KOPT-K1 (cell line): ENCODE data around the gene RECQL.
"Not testable (repeated sequence)": the region's sequence is repeated elsewhere in the genome, so short reads cannot be mapped to it uniquely, and the experiment has no call there.

Experiments used
- H3K27ac ChIP-seq: fragments of 200-600 bp; sonication (generic); 2 replicates; pipeline ENCODE4 v1.5.1; 2016; ENCODE audit warnings: antibody characterized with exemption, mild to moderate bottlenecking, low read depth, low read length; ENCODE audit not compliant: poor library complexity, severe bottlenecking
- H3K36me3 ChIP-seq: fragments of 200-600 bp; sonication (generic); 2 replicates; pipeline ENCODE4 v1.5.1; 2017; ENCODE audit warnings: antibody characterized with exemption, mild to moderate bottlenecking, low read length, moderate library complexity; ENCODE audit not compliant: insufficient read depth
- H3K9me3 ChIP-seq: fragments of 200-600 bp; sonication (generic); 2 replicates; pipeline ENCODE4 v1.5.1; 2017; ENCODE audit warnings: antibody characterized with exemption, low read length, mild to moderate bottlenecking; ENCODE audit not compliant: insufficient read depth, poor library complexity, severe bottlenecking

RECQL gene

DNA sequence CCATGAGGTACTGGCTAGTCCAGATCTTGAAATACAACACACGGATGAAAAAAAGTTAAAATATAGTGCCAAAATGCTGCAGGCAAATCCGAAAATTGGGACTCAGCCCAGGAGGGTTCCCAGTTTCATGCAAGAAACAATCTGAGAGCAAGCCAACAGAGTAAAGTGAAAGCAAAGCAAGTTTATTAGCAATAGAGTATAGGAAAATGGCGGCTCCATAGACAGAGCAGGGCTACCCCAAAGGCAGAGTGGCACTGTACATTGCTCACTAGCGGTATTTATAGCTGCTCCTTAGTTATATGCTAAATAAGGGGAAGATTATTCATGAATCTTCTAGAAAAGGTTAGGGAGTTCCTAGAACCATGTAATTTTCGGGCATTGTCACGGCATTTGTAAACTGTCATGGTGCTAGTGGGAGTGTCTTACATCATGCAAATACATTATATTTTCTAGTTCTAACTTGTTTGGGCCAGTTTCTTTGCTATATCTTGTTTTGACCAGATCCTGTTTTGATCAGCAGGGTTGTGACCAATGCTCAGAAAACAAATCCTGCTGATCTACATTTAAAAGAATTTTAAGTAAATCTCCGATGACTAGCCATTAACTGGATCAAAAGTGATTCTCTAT, 29.1 kb downstream of the RECQL start:
- no peak overlapping the region for H3K27ac ChIP-seq
- H3K9me3 ChIP-seq = no peaks in the 10 kb centered on the region
- peaks cover 81% of the 10 kb centered on the region for H3K36me3 ChIP-seq

DNA sequence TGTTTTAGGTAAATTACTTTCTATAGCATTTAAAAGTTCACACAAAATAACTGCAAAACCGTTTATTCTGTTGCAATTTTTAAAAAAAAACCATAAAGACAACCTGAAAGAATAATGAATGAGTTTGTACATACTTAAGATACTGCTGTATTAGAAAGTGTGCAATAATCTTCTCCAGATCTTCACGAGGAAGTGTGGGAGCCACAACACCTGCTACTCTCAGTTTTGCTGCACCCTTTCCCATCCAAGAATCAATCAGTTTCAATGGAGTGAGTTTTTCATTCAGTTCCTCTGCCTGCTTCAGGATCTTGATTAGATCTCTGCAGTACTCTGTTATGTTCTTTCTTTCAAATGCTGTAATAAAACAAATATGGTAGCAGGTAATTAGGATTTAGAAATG, 30.1 kb downstream of the RECQL start:
- peaks cover 76% of the 10 kb centered on the region for H3K36me3 ChIP-seq
- no peaks in the 10 kb centered on the region for H3K9me3 ChIP-seq

GRCh38 chr12:21467334-21467733, 34.1 kb downstream of the RECQL start:
- not testable (repeated sequence) for H3K27ac ChIP-seq, H3K9me3 ChIP-seq
- H3K36me3 ChIP-seq = peaks cover 57% of the 10 kb centered on the region

More for the DNA sequence above, 30.1 kb downstream of the RECQL start:
- no peak overlapping the region for H3K27ac ChIP-seq

DNA sequence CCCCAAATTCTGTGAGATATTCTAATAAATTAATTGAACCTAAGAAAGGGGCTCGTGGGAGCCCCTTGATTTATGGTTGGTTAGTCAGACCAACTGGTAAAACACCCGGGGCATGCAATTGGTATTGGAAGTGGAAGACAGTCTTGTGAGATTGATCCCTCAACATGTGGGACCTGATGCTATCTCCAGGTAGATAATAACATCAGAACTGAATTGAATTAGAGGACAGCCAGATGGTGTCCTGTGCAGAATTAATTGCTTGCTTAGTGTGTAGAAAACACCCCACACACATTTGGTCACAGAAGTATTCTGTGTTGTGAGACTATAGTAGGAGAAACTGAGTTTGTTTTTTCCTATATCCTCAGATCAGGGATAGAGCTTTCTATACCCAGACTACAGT, 42.0 kb downstream of the RECQL start:
- H3K9me3 ChIP-seq = no peaks in the 10 kb centered on the region
- H3K36me3 ChIP-seq = peaks cover 66% of the 10 kb centered on the region
- no peak overlapping the region for H3K27ac ChIP-seq

- Histone ChIP-seq H3K27ac (no peak overlapping the region), H3K9me3 (no peaks in the 10 kb centered on the region), H3K36me3 (peaks cover 44% of the 10 kb centered on the region)
Observed at GRCh38 chr12:21456291-21456780, 45.1 kb downstream of the RECQL start.

DNA sequence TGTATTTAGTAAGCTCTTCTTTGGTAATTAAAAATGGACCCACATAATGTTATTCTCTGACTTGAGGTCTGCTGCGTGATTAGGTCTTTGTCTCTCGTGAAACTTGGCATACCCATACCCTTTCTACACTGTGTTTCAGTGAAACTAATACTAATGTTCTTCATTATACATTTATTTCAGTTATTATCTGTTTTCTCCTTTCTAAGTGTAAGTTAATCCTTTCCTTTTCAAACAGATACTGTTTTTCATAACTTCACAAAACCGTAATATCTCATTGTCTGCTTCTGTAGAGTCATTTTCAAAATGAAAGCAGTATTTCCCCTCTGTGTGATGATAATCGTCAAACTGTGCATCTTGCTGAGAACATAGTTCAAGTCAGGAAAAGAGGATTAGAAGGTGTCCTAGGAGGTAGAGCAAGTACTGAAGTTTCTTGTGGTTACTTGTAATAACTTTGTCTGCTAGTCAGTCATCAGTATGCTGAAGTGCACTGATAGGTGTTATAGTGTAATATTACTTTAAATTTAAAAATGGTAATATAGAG, 48.1 kb downstream of the RECQL start:
- no peaks in the 10 kb centered on the region for H3K9me3 ChIP-seq
- no peak overlapping the region for H3K27ac ChIP-seq
- peaks cover 50% of the 10 kb centered on the region for H3K36me3 ChIP-seq

- H3K36me3 ChIP-seq = peaks cover 44% of the 10 kb centered on the region
- no peaks in the 10 kb centered on the region for H3K9me3 ChIP-seq
- H3K27ac ChIP-seq = no peak overlapping the region
Observed at GRCh38 chr12:21451529-21451928, 49.9 kb downstream of the RECQL start.

- H3K36me3 ChIP-seq = peaks cover 60% of the 10 kb centered on the region
Observed at GRCh38 chr12:21444193-21445146, 57.0 kb downstream of the RECQL start.

GRCh38 chr12:21439347-21439746, 62.1 kb downstream of the RECQL start:
- no peak overlapping the region for H3K27ac ChIP-seq
- H3K36me3 ChIP-seq = peaks cover 29% of the 10 kb centered on the region

More at GRCh38 chr12:21444193-21445146, 57.0 kb downstream of the RECQL start:
- Histone ChIP-seq H3K27ac (no peak overlapping the region), H3K9me3 (no peaks in the 10 kb centered on the region)

DNA sequence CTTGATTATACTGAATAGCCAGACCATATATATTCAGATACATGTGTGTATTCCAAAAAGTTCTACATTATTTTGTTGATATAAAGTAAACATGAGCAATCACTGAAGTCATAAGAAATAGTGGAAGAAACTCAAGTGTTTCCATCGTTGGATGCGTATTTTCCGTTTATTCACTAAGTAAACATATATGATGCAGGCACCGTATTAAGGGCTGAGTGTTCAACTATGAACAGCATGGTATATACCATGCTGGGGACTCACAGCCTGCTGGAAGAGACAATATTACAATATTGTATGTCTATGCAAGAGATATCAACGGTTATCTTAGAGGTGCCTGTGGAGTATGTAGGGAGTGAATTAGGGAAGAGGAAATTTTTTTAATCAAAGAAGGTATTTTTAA, 62.8 kb downstream of the RECQL start:
- no peaks in the 10 kb centered on the region for H3K9me3 ChIP-seq
- H3K27ac ChIP-seq = peak overlapping the region; percentile 73
- peaks cover 26% of the 10 kb centered on the region for H3K36me3 ChIP-seq

More at GRCh38 chr12:21439347-21439746, 62.1 kb downstream of the RECQL start:
- no peaks in the 10 kb centered on the region for H3K9me3 ChIP-seq

GRCh38 chr12:21434699-21435098, 66.7 kb downstream of the RECQL start:
- Histone ChIP-seq H3K9me3 (no peaks in the 10 kb centered on the region), H3K27ac (no peak overlapping the region), H3K36me3 (no peaks in the 10 kb centered on the region)

DNA sequence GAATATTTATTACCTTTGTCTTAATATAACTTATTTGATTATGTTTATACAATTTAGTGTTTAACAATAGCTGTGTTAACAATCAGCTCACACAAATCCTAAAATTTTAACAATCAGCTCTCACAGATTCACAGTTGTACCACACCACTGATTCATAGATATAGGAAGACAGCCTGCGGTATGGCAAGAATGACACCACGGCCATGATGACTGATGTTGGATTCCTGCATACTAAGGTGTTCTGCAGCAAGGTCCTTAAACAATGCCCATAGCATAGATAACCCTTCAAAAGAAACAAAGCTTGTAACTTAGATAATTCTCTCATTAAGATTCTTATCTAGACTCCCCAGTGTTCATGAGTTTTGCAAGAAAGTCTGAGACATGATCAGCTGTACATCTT, 67.9 kb downstream of the RECQL start:
- H3K27ac ChIP-seq = no peak overlapping the region
- H3K36me3 ChIP-seq = no peaks in the 10 kb centered on the region
- no peaks in the 10 kb centered on the region for H3K9me3 ChIP-seq

GRCh38 chr12:21429994-21430393, 71.4 kb downstream of the RECQL start:
- H3K9me3 ChIP-seq = no peaks in the 10 kb centered on the region
- no peaks in the 10 kb centered on the region for H3K36me3 ChIP-seq

DNA sequence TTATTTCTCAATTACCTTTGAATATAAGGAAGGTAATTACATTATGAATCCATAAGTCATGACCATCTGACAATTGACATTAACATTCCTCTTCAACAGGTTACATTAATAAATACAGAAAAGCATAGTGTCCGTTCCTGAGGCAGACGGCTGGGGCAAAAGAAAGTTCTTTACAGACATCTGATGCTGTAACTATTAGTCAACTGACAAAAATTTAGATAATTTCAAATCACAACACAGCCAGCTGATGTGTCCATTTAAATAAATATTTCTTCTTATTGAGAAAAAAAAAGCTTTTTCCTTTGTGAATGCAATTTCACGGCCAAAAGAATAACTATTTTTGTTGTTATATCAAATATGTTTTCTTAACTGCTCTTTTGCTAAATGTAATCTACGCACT, 73.2 kb downstream of the RECQL start:
- H3K9me3 ChIP-seq = no peaks in the 10 kb centered on the region
- no peak overlapping the region for H3K27ac ChIP-seq
- no peaks in the 10 kb centered on the region for H3K36me3 ChIP-seq

More at GRCh38 chr12:21429994-21430393, 71.4 kb downstream of the RECQL start:
- no peak overlapping the region for H3K27ac ChIP-seq

DNA sequence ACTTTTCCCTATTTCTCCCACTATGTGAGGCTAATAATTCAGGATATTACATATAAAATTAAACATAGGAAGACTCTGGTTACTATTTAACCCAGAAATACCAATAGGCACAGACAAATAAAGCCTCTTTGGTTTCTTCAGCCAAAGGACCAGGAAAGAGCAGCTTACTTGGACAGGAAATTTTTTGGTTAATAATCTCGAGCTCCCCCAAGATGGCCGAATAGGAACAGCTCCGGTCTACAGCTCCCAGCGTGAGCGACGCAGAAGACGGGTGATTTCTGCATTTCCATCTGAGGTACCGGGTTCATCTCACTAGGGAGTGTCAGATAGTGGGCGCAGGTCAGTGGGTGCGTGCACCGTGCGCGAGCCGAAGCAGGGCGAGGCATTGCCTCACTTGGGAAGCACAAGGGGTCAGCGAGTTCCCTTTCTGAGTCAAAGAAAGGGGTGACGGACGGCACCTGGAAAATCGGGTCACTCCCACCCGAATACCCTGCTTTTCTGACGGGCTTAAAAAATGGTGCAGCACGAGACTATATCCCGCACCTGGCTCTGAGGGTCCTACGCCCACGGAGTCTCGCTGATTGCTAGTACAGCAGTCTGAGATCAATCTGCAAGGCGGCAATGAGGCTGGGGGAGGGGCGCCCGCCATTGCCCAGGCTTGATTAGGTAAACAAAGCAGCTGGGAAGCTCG, 82.3 kb downstream of the RECQL start:
- not testable (repeated sequence) for H3K27ac ChIP-seq, H3K36me3 ChIP-seq, H3K9me3 ChIP-seq
